ENCODE results near the gene CLPTM1L.

DNA sequence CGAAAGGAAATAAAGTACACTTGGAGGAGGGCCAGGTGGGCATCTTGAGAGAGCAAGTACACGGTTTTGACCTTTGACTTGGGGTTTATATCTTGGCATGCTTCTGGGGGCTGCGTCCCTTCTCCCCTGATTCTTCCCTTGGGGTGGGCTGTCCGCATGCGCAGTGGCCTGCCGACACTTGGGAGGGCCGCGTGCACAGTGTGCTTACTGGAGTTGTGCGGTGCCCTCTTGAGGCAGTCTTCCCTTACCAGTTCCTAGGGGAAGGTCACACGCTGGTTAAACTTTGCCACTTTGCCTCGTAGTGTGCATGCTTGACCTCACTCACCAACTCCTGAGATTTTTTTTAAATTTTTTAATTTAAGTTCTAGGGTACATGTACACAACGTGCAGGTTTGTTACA lies 4.3 kb upstream of the CLPTM1L start:
- TF ChIP-seq, protein P1, sequence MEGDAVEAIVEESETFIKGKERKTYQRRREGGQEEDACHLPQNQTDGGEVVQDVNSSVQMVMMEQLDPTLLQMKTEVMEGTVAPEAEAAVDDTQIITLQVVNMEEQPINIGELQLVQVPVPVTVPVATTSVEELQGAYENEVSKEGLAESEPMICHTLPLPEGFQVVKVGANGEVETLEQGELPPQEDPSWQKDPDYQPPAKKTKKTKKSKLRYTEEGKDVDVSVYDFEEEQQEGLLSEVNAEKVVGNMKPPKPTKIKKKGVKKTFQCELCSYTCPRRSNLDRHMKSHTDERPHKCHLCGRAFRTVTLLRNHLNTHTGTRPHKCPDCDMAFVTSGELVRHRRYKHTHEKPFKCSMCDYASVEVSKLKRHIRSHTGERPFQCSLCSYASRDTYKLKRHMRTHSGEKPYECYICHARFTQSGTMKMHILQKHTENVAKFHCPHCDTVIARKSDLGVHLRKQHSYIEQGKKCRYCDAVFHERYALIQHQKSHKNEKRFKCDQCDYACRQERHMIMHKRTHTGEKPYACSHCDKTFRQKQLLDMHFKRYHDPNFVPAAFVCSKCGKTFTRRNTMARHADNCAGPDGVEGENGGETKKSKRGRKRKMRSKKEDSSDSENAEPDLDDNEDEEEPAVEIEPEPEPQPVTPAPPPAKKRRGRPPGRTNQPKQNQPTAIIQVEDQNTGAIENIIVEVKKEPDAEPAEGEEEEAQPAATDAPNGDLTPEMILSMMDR (conservative IDR thresholded peaks at IDR 0.05 in 1 of 2, IDR thresholded peaks at IDR 0.05 in 1 of 2; ENCODE audit: extremely low read depth in 1 of 2, insufficient read depth in 1 of 2, low read depth in 1 of 2, low read length in 2 of 2), result no peak
- TF ChIP-seq EZH2 (IDR thresholded peaks at IDR 0.05; ENCODE audit: borderline replicate concordance, low read length), result no peak

All from mammary epithelial cell (primary cell).